Measurements from ENCODE around the gene PPP1R3C.

DNA sequence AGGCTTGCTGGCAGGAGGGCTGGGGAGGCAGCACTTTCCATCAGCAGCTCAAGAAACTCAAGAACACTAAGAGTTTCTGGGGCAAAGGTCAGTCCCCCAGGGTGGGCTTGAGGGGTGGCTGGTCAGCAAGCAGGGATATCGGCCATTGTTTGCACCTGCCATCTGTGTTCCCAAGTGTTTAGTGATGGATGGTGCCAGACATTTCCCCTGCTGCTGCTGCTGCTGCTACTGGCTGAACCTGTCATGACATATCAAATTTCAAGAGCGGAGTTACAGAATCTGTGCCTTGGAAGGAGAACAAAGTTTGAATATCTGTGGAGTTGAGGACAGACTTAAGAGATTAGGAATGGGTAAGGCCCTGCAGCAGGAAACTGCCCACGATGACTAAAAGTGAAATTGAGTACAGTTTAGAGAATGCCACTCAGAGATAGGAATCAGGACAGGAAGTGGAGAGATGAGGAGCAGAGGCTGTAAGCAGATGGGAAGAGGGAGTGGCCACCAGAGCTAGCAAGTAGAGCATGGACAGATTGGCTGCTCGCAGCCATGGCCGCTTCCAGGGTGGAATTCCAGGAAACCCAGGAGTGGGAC lies 39.2 kb upstream of the PPP1R3C start:
- TF ChIP-seq YY1 (IDR thresholded peaks at IDR 0.05; ENCODE audit: insufficient read depth, insufficient read length) (no peak), ZNF274 (IDR thresholded peaks at IDR 0.05; ENCODE audit: low read depth, low read length) (no peak), SUZ12 (IDR thresholded peaks at IDR 0.05; ENCODE audit: extremely low read depth, insufficient read depth, insufficient read length) (no peak)
